K562 (cell line): ENCODE results near the gene EGFL7. TPM values are rescaled to one million over a fixed set of nuclear protein-coding genes. Genes with fewer than 3 reads are reported as not detected.

ENCODE experiments used
- ATF7 ChIP-seq: fragments of 450-650 bp; IDR thresholded peaks from 2 replicates; pipeline ENCODE4 v1.7.1; 2014; ENCODE audit warnings: mild to moderate bottlenecking, moderate library complexity
- CBX8 ChIP-seq: fragments of 200-600 bp; sonication (generic); IDR thresholded peaks from 2 replicates; pipeline ENCODE4 v1.6.1; 2012; ENCODE audit warnings: borderline replicate concordance, mixed run types, low read depth, mild to moderate bottlenecking, moderate library complexity, mixed read lengths, low read length, control low read depth, inconsistent platforms; ENCODE audit not compliant: poor library complexity, severe bottlenecking; ENCODE audit errors: extremely low read depth
- EHMT2 ChIP-seq: fragments of 450-650 bp; IDR thresholded peaks from 2 replicates; pipeline ENCODE4 v1.6.1; 2018; ENCODE audit warnings: antibody characterized with exemption
- NCOA1 ChIP-seq: fragments of 450-650 bp; IDR thresholded peaks from 2 replicates; pipeline ENCODE4 v1.6.1; 2016; ENCODE audit warnings: low read depth
- NFYB ChIP-seq: IDR thresholded peaks from 2 replicates; pipeline ENCODE4 v1.6.1; 2011; ENCODE audit warnings: mild to moderate bottlenecking, moderate library complexity; ENCODE audit not compliant: insufficient read length; ENCODE audit errors: extremely low read depth
- NR0B1 ChIP-seq: fragments of 450-650 bp; IDR thresholded peaks from one replicate; pipeline ENCODE4 v1.6.1; 2018; ENCODE audit warnings: mild to moderate bottlenecking, moderate library complexity; ENCODE audit not compliant: partially characterized antibody
- PATZ1 ChIP-seq: fragments of 250-450 bp; sonication (Bioruptor Pico); IDR thresholded peaks from 2 replicates; pipeline ENCODE4 v1.5.0; 2020; ENCODE audit warnings: mild to moderate bottlenecking, borderline replicate concordance
- POLR2H ChIP-seq: IDR thresholded peaks from 2 replicates; pipeline ENCODE4 v1.6.1; 2016; ENCODE audit warnings: missing genetic modification characterization, low read depth, mild to moderate bottlenecking, control low read depth, missing compliant biosample characterization, moderate library complexity
- RAD51 ChIP-seq: fragments of 450-650 bp; IDR thresholded peaks from 2 replicates; pipeline ENCODE4 v1.7.1; 2016; ENCODE audit warnings: low read depth, mild to moderate bottlenecking, borderline replicate concordance
- SAP30 ChIP-seq: fragments of 200-600 bp; sonication (generic); IDR thresholded peaks from 2 replicates; pipeline ENCODE4 v1.6.1; 2012; ENCODE audit warnings: borderline replicate concordance, low read depth, mild to moderate bottlenecking, moderate library complexity, low read length, control low read depth, inconsistent platforms; ENCODE audit not compliant: insufficient read depth, poor library complexity, severe bottlenecking
- SMAD1 ChIP-seq: fragments of 150-350 bp; IDR thresholded peaks from 2 replicates; pipeline ENCODE4 v1.6.1; 2014; ENCODE audit warnings: low read length, low read depth; ENCODE audit not compliant: partially characterized antibody
- SOX6 ChIP-seq: fragments of 450-650 bp; IDR thresholded peaks from 2 replicates; pipeline ENCODE4 v1.6.1; 2014; ENCODE audit warnings: mild to moderate bottlenecking
- SREBF2 ChIP-seq: sonication (generic); formaldehyde crosslinking; IDR thresholded peaks from 2 replicates; pipeline ENCODE4 v1.4.0; 2020; ENCODE audit warnings: mild to moderate bottlenecking, missing genetic modification reagents
- STAT5B ChIP-seq: fragments of 250-450 bp; sonication (Bioruptor Pico); IDR thresholded peaks from 2 replicates; pipeline ENCODE4 v1.8.0; 2021; ENCODE audit warnings: mild to moderate bottlenecking, inconsistent platforms
- WHSC1 ChIP-seq: IDR thresholded peaks from one replicate; pipeline ENCODE4 v1.6.1; 2012; ENCODE audit warnings: low read length, control low read depth, inconsistent platforms
- ZNF384 ChIP-seq: IDR thresholded peaks from 2 replicates; pipeline ENCODE4 v1.6.1; 2012; ENCODE audit warnings: low read depth, low read length, improper control_type of control experiment
- ZNF511 ChIP-seq: sonication (generic); formaldehyde crosslinking; IDR thresholded peaks from 2 replicates; pipeline ENCODE4 v1.8.0; 2022; ENCODE audit warnings: mild to moderate bottlenecking, missing genetic modification reagents
- polyA plus RNA-seq, 8 experiments: library from polyadenylated mRNA; depleted of rRNA in 4 of 8; stranded (reverse) in 5 of 8; unstranded in 3 of 8; fragments of >200 nt; fragmentation: Nextera tagmentation in 2 of 8; fragmentation: Illumina TruSeq in 1 of 8; extraction: Ambion mirVana in 2 of 8; extraction: Trizol in 1 of 8; gene quantifications; 2 replicates each; pipeline versions ENCODE4 v1.2.1 to v1.2.3, GENCODE V29; 2011 to 2014; ENCODE audit warnings: inconsistent platforms in 1 of 8, missing spikeins in 1 of 8
- total RNA-seq, 7 experiments: library from RNA; depleted of rRNA in 6 of 7; stranded (reverse); fragments of >200 nt in 6 of 7; fragmentation: Illumina TruSeq in 2 of 7; extraction: Trizol in 2 of 7; gene quantifications; 2 replicates each; pipeline versions ENCODE4 v1.2.1 to v1.2.3, GENCODE V29; 2011 to 2021; ENCODE audit warnings: low replicate concordance in 1 of 7
- TF ChIP-seq, protein P1 (sequence below): fragments of 250-450 bp; sonication (Bioruptor Pico); IDR thresholded peaks from 2 replicates; pipeline ENCODE4 v1.8.0; 2021; ENCODE audit warnings: mild to moderate bottlenecking, moderate library complexity
- TF ChIP-seq, protein P2 (sequence below): fragments of 250-450 bp; sonication (Bioruptor Pico); IDR thresholded peaks from 2 replicates; pipeline ENCODE4 v1.8.0; 2022; ENCODE audit warnings: moderate library complexity, mild to moderate bottlenecking, inconsistent platforms

The EGFL7 gene
- total and polyA plus RNA-seq, 9 of the 15 experiments (the other 6 are each of a cell fraction or from before 2014, with no cell fraction given), result 1.5 to 286 (median 55.5) TPM

GRCh38 chr9:136673088-136673974, 10.6 kb downstream of the EGFL7 start (continued):
- TF ChIP-seq NR0B1, result no peak
- no peak for TF ChIP-seq SAP30
- peak; percentile 71 for TF ChIP-seq PATZ1
- no peak for TF ChIP-seq ZNF511 (CRISPR knock-in tag)
- TF ChIP-seq CBX8, result no peak
- no peak for TF ChIP-seq WHSC1
- TF ChIP-seq POLR2H (tag), result no peak; the same call in 1 of the 2 replicates
- TF ChIP-seq SREBF2, result no peak
- peak; percentile 81 for TF ChIP-seq SMAD1
- no peak for TF ChIP-seq EHMT2
- TF ChIP-seq STAT5B (CRISPR knock-in tag), result no peak
- TF ChIP-seq SOX6, result no peak
- TF ChIP-seq NCOA1, result no peak
- TF ChIP-seq RAD51, result no peak
- TF ChIP-seq ATF7, result no peak
- TF ChIP-seq, protein P1, sequence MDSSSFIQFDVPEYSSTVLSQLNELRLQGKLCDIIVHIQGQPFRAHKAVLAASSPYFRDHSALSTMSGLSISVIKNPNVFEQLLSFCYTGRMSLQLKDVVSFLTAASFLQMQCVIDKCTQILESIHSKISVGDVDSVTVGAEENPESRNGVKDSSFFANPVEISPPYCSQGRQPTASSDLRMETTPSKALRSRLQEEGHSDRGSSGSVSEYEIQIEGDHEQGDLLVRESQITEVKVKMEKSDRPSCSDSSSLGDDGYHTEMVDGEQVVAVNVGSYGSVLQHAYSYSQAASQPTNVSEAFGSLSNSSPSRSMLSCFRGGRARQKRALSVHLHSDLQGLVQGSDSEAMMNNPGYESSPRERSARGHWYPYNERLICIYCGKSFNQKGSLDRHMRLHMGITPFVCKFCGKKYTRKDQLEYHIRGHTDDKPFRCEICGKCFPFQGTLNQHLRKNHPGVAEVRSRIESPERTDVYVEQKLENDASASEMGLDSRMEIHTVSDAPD (CRISPR knock-in tag), result no peak
- TF ChIP-seq ZNF384, result peak; percentile 76
- TF ChIP-seq, protein P2, sequence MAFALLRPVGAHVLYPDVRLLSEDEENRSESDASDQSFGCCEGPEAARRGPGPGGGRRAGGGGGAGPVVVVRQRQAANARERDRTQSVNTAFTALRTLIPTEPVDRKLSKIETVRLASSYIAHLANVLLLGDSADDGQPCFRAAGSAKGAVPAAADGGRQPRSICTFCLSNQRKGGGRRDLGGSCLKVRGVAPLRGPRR (CRISPR knock-in tag), result no peak
- TF ChIP-seq NFYB, result no peak
